Endothelial cell (in vitro differentiated cells): ENCODE measurements around the gene IPO9. TPM values are rescaled to one million over a fixed set of nuclear protein-coding genes. Genes with fewer than 3 reads are reported as not detected.

ENCODE experiments used
- DNase-seq: peaks from one replicate; pipeline ENCODE4 v3.0.0; 2021; ENCODE audit warnings: low spot score
- H3K27ac Mint-ChIP-seq: one replicate; pipeline ENCODE4 v1.8.0; 2021; ENCODE audit warnings: mixed read lengths, inconsistent platforms; ENCODE audit not compliant: unreplicated experiment
- H3K27me3 Mint-ChIP-seq: one replicate; pipeline ENCODE4 v1.8.0; 2021; ENCODE audit warnings: mild to moderate bottlenecking, moderate library complexity, mixed read lengths, inconsistent platforms; ENCODE audit not compliant: unreplicated experiment
- H3K36me3 Mint-ChIP-seq: one replicate; pipeline ENCODE4 v1.8.0; 2021; ENCODE audit warnings: mild to moderate bottlenecking, low read depth, mixed read lengths, inconsistent platforms; ENCODE audit not compliant: unreplicated experiment
- H3K4me1 Mint-ChIP-seq: one replicate; pipeline ENCODE4 v1.8.0; 2021; ENCODE audit warnings: mild to moderate bottlenecking, mixed read lengths, inconsistent platforms; ENCODE audit not compliant: unreplicated experiment
- H3K4me3 Mint-ChIP-seq: one replicate; pipeline ENCODE4 v1.8.0; 2021; ENCODE audit warnings: mild to moderate bottlenecking, mixed read lengths, inconsistent platforms; ENCODE audit not compliant: unreplicated experiment
- H3K9me3 Mint-ChIP-seq: one replicate; pipeline ENCODE4 v1.8.0; 2021; ENCODE audit warnings: mixed read lengths, inconsistent platforms; ENCODE audit not compliant: unreplicated experiment
- CTCF ChIP-seq: fragments of 200-600 bp; sonication (generic); IDR thresholded peaks from one replicate; pipeline ENCODE4 v1.5.0; 2021; ENCODE audit warnings: antibody characterized with exemption; ENCODE audit not compliant: unreplicated experiment
- total RNA-seq: library from RNA; stranded (reverse); fragmentation: NEBNext Ultra II Directional; extraction: Animal tissue kit (Norgen Biotek cat#: 25700); gene quantifications from one replicate; pipeline ENCODE4 v1.2.1, GENCODE V29; 2021; ENCODE audit not compliant: unreplicated experiment

IPO9 gene
- total RNA-seq, 1 donor from 2014 or later: 69.5 TPM

- H3K4me1 Mint-ChIP-seq: peaks cover 9% of the 10 kb centered on the region
- TF ChIP-seq CTCF: no peak
- H3K27me3 Mint-ChIP-seq: peaks cover 3% of the 10 kb centered on the region
- DNase-seq: no peak
- no peak overlapping the region for H3K27ac Mint-ChIP-seq
- peaks cover 5% of the 10 kb centered on the region for H3K36me3 Mint-ChIP-seq
- H3K9me3 Mint-ChIP-seq: no peaks in the 10 kb centered on the region
- H3K4me3 Mint-ChIP-seq: no peak overlapping the region
Observed at GRCh38 chr1:201911826-201912571, 83.0 kb downstream of the IPO9 start.

- peaks cover 5% of the 10 kb centered on the region for H3K36me3 Mint-ChIP-seq
- peaks cover 3% of the 10 kb centered on the region for H3K27me3 Mint-ChIP-seq
- H3K4me1 Mint-ChIP-seq: peaks cover 9% of the 10 kb centered on the region
- TF ChIP-seq CTCF: no peak
- no peak overlapping the region for H3K27ac Mint-ChIP-seq
- no peaks in the 10 kb centered on the region for H3K9me3 Mint-ChIP-seq
- no peak for DNase-seq
- no peak overlapping the region for H3K4me3 Mint-ChIP-seq
Observed at GRCh38 chr1:201912832-201913231, 83.9 kb downstream of the IPO9 start.

GRCh38 chr1:201914456-201915235, 85.7 kb downstream of the IPO9 start:
- Mint-ChIP-seq H3K9me3 (no peaks in the 10 kb centered on the region), H3K4me1 (peaks cover 9% of the 10 kb centered on the region)
- no peak for TF ChIP-seq CTCF

GRCh38 chr1:201916649-201917249, 87.8 kb downstream of the IPO9 start:
- no peak for DNase-seq
- H3K27ac Mint-ChIP-seq: peak overlapping the region; percentile 40

More at GRCh38 chr1:201914456-201915235, 85.7 kb downstream of the IPO9 start:
- Mint-ChIP-seq H3K36me3 (peaks cover 5% of the 10 kb centered on the region), H3K4me3 (no peak overlapping the region), H3K27ac (no peak overlapping the region), H3K27me3 (peaks cover 4% of the 10 kb centered on the region)
- no peak for DNase-seq

More at GRCh38 chr1:201916649-201917249, 87.8 kb downstream of the IPO9 start:
- peaks cover 4% of the 10 kb centered on the region for H3K27me3 Mint-ChIP-seq
- H3K4me3 Mint-ChIP-seq: no peak overlapping the region
- TF ChIP-seq CTCF: no peak
- H3K36me3 Mint-ChIP-seq: peaks cover 5% of the 10 kb centered on the region
- no peaks in the 10 kb centered on the region for H3K9me3 Mint-ChIP-seq
- peaks cover 9% of the 10 kb centered on the region for H3K4me1 Mint-ChIP-seq
